RCC 7860 (cell line): ENCODE results near the gene ANKUB1.

ENCODE experiments used
- DNase-seq: peaks from one replicate; pipeline ENCODE4 v3.0.0-alpha.2; 2015; ENCODE audit warnings: low spot score
- FAIRE-seq: peaks from 2 replicates; lab custom pipeline; 2012; peaks lifted over from hg19 to GRCh38; lab: Jason Lieb, UNC

The ANKUB1 gene

DNA sequence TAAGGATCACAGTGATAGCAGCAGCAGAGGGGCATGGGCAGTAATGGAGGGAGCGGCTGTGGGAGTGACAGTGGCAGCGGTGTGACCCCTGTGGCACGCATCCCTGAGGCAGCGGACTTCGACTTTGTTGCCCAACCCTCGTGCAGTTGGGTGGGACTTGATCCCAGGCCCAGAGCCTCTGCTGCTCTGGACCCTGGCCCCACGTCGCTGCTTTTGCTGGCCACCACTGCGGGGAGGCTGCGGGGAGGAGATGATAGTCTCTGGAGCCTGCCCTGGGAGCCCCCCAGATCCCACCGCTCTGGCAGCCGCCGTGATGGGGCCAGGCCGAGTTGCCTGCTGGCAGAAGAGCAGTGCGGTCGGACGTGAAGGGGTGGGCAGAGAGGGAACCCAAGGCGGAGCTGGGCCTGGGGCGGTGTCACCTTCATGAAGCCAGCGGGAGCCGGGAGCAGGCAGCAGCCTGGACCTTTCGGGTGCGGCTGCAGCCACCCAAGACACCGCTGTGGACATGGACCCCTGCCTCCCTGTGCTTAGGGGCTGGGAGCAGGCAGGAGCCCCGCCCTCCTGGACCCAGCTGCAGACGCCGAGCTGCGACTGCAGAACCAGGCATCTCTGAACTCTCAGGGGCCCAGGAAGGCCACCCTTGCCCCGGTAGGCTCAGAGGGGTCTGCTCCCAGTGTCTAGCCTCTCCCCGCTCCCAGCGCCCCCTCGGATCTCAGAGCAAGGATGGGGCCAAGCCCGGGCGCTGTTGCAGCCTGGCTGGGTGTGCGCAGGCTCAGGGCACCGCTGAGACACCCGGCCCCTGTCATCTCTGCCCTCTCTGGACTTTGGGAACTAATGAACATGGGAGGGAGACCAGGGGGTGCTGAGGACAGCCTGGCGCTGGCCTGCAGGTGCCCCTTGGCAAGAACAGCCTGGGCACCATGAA lies 78.4 kb downstream of the ANKUB1 start:
- DNase-seq (no peak), FAIRE-seq (no peak)
